Measurements from ENCODE around the gene DEFB124. TPM values are rescaled to one million over a fixed set of nuclear protein-coding genes. Genes with fewer than 3 reads are reported as not detected.
A peak's percentile ranks its signal among the peaks of the same experiment; 100 is the strongest.
"Not testable (repeated sequence)": the region's sequence is repeated elsewhere in the genome, so short reads cannot be mapped to it uniquely, and the experiment has no call there.

Gene DEFB124, protein sequence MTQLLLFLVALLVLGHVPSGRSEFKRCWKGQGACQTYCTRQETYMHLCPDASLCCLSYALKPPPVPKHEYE
- not detected for total RNA-seq (2021; fragmentation: NEBNext Ultra II Directional; extraction: Animal tissue kit (Norgen Biotek cat#: 25700))
- long read RNA-seq, result 0 reads

DNA sequence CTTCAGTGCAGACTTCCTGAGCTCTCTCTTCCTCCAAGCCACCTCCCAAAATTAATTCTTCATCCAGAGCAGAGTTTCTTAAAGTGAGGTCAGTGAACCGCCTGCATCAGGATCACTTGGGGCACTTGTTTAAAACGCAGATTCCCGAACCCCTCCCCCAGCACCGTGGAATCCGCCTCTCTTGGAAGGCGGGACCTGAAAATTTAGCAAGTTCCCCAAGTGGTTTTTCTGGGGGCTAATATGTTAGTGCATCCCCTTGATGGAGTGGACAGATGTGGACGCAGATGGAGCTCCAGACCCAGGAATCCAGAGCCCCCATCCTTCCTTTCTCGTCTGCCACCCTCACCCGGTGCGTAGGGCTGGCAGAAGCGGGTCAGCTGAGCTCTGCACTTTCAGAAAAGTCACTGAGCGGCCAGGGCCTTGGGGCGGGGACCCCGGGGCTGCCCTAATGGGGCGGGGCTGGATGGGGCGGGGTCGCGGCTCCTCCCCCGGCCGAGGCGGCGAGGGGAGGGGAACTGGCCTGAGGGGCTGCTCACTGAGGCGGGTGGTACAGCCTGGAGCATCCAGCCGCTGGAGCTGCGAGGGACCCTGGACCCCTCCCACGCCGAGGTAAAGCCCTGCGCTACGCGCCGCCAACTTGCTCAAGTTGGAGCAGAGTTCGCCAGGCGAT, at the start of gene DEFB124, which contains the start of gene REM1:
Gene DEFB124, minus strand, starts transcription at position 370 of the 670 bp plus-strand sequence. CDS start 2,114 bp downstream, outside the sequence.
Gene REM1, plus strand, starts transcription at position 531 of the 670 bp plus-strand sequence. CDS start 1,158 bp downstream, outside the sequence.
- 0 out of 2 replicates have a peak, but pooled peaks cover 6% of the 10 kb centered on the region for H3K4me1 Mint-ChIP-seq (ENCODE audit: low read depth)
- no peak within 1 kb of the TSS for H3K4me3 Mint-ChIP-seq
- H3K36me3 Mint-ChIP-seq (ENCODE audit: low read depth), result no peaks in the 10 kb centered on the region
- no peak for DNase-seq
- H3K9me3 Mint-ChIP-seq, result peaks cover 5% of the 10 kb centered on the region; the same call in 1 of the 2 replicates
- TF ChIP-seq, protein P1, sequence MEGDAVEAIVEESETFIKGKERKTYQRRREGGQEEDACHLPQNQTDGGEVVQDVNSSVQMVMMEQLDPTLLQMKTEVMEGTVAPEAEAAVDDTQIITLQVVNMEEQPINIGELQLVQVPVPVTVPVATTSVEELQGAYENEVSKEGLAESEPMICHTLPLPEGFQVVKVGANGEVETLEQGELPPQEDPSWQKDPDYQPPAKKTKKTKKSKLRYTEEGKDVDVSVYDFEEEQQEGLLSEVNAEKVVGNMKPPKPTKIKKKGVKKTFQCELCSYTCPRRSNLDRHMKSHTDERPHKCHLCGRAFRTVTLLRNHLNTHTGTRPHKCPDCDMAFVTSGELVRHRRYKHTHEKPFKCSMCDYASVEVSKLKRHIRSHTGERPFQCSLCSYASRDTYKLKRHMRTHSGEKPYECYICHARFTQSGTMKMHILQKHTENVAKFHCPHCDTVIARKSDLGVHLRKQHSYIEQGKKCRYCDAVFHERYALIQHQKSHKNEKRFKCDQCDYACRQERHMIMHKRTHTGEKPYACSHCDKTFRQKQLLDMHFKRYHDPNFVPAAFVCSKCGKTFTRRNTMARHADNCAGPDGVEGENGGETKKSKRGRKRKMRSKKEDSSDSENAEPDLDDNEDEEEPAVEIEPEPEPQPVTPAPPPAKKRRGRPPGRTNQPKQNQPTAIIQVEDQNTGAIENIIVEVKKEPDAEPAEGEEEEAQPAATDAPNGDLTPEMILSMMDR (IDR thresholded peaks at IDR 0.05), result no peak
- peaks cover 25% of the 10 kb centered on the region for H3K27me3 Mint-ChIP-seq (ENCODE audit: insufficient read depth)
- H3K27ac Mint-ChIP-seq, result no peak within 1 kb of the TSS

DNA sequence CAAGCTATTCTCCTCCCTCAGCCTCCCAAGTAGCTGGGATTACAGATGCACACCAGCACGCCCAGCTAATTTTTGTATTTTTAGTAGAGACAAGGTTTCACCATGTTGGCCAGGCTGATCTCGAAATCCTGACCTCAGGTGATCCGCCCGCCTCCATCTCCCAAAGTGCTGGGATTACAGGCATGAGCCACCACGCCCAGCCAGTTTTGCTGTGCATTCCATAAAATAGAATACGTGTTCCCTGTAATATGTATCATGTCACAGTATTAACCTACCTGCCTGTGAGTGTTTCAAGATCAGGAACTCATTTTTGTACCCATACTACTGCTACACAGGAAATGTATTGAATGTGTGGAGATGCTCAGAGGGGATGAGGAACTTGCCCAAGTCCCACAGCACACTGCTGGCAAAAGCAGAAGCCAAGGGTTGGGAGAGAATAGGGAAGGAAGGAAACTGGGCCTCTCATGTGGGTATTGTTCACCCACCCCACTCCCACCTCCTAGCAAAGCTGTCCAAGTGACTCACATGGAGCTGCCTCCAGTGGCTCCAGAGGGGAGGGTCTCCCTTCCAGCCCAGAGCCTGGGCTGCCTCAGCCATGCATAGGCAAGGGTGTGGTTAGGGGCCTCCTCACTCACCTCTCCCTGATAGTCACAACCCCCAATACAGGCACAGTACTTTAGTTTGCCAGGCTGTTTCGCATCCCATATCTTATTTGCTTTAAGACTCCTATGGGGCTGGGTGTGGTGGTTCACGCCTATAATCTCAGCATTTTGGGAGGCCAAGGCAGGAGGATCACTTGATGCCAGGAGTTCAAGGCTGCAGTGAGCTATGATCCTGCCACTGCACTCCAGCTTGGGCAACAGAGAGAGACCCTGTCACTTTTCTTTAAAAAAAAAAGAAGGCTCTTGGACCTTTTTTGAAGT, 48.7 kb upstream of the DEFB124 start:
- no peak for DNase-seq
- TF ChIP-seq, protein P1 (IDR thresholded peaks at IDR 0.05), result no peak

DNA sequence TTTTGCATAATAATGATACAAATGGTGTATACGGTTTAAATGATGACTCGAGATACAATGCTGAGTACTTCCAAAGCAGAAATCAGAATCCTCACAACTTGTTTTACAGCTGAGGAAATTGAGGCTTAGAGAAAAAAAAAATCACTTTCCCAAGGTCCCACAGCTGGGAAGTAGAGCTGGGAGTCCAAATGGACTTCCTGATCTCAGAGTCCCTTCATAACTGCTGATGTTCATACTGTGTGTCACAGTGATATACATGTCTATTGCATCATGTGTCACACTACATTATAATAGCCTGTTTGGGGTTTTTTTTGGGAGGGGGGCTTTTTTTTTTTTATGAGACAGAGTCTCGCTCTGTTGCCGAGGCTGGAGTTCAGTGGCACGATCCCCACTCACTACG, 47.8 kb upstream of the DEFB124 start:
- Mint-ChIP-seq H3K36me3 (ENCODE audit: low read depth) (peaks cover 26% of the 10 kb centered on the region), H3K4me1 (ENCODE audit: low read depth) (peaks cover 56% of the 10 kb centered on the region), H3K9me3 (no peaks in the 10 kb centered on the region), H3K27ac (peak overlapping the region; percentile 61), H3K4me3 (no peak overlapping the region), H3K27me3 (ENCODE audit: insufficient read depth) (no peaks in the 10 kb centered on the region)
- DNase-seq, result no peak
- TF ChIP-seq, protein P1 (IDR thresholded peaks at IDR 0.05), result no peak

More for the DNA sequence above, 48.7 kb upstream of the DEFB124 start:
- Mint-ChIP-seq H3K9me3 (no peaks in the 10 kb centered on the region), H3K27ac (peak overlapping the region; percentile 56), H3K27me3 (ENCODE audit: insufficient read depth) (no peaks in the 10 kb centered on the region), H3K4me3 (no peak overlapping the region), H3K4me1 (ENCODE audit: low read depth) (peaks cover 56% of the 10 kb centered on the region), H3K36me3 (ENCODE audit: low read depth) (peaks cover 26% of the 10 kb centered on the region)

DNA sequence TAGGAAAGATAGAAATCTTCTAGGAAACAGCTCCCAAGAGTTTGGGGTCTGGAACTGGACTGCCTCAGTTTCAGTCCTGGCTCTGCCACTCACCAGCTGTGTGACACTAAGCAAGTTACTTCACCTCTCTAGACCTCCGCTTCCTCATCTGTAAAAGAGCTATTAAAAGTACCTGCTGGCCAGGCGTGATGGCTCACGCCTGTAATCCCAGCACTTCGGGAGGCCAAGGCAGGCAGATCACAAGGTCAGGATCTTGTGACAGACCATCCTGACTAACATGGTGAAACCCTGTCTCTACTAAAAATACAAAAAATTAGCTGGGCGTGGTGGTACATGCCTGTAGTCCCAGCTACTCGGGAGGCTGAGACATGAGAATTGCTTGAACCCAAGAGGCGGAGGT, 46.3 kb upstream of the DEFB124 start:
- Mint-ChIP-seq H3K27ac (peak overlapping the region; percentile 21; the same call in 1 of the 2 replicates), H3K36me3 (ENCODE audit: low read depth) (peaks cover 19% of the 10 kb centered on the region)
- not testable (repeated sequence) for H3K4me3 Mint-ChIP-seq

DNA sequence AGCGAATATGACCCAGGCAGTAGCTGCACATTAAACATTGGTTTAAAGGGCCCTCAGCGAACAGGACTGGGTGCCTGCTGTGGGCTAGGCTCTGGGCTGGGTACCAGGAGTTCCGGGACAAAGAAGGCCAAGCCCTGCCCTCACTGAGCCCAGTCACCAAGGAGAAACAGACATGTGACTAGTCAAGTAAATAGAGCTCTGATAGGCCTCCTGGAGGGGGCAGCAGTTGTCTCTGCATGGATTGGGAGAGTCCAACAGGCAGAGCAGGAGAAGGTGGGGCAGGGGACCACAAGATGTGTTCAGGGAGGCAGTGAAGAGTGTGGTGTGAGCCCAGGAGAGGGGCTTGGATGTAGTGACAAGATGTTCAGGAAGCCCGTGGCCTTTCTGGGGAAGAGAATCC, 42.4 kb upstream of the DEFB124 start:
- no peak overlapping the region for H3K4me3 Mint-ChIP-seq
- H3K9me3 Mint-ChIP-seq, result no peaks in the 10 kb centered on the region
- H3K27ac Mint-ChIP-seq, result no peak overlapping the region
- peaks cover 12% of the 10 kb centered on the region for H3K36me3 Mint-ChIP-seq (ENCODE audit: low read depth)
- no peaks in the 10 kb centered on the region for H3K27me3 Mint-ChIP-seq (ENCODE audit: insufficient read depth)
- peak; percentile 59 for DNase-seq
- TF ChIP-seq, protein P1 (IDR thresholded peaks at IDR 0.05), result peak; percentile 67
- H3K4me1 Mint-ChIP-seq (ENCODE audit: low read depth), result peaks cover 32% of the 10 kb centered on the region

More for the DNA sequence above, 46.3 kb upstream of the DEFB124 start:
- H3K9me3 Mint-ChIP-seq; H3K27me3 Mint-ChIP-seq (ENCODE audit: insufficient read depth); DNase-seq: not testable (repeated sequence)
- H3K4me1 Mint-ChIP-seq (ENCODE audit: low read depth), result peaks cover 56% of the 10 kb centered on the region

All from HFFc6 (cell line).